OCI-LY3 (cell line): ENCODE results near the gene KCNE4.

ENCODE experiments used
- EZH2phosphoT487 ChIP-seq: fragments of 200-600 bp; shearing (Covaris generic); IDR thresholded peaks from 2 replicates; pipeline ENCODE4 v1.6.1; 2018; ENCODE audit warnings: antibody characterized with exemption, mixed run types, low read depth
- TF ChIP-seq, protein P1 (sequence below): fragments of 200-600, 300-600 bp; sonication (generic); IDR thresholded peaks from 2 replicates; pipeline ENCODE4 v1.5.1; 2014; ENCODE audit warnings: antibody characterized with exemption, low read length, low read depth

DNA sequence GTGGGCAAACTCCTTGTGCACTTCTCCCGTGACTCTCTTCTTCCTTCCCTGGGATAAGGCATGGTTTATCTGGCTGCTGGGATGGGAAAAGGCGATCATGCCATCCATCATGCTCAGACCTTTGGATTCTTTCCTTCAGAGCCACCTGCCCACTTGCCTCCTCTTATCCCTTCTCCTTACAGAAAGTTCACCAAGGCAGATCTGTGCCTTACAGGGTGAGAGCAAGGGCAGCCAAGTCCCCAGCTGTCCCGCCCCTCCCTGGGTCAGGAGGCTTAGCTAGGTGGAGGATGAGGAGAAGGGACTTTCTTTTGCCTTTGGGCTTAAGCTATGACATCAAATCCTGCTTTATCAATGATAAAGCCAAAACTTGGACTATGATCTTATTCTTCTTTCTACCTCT lies 47.6 kb downstream of the KCNE4 start:
- TF ChIP-seq, protein P1, sequence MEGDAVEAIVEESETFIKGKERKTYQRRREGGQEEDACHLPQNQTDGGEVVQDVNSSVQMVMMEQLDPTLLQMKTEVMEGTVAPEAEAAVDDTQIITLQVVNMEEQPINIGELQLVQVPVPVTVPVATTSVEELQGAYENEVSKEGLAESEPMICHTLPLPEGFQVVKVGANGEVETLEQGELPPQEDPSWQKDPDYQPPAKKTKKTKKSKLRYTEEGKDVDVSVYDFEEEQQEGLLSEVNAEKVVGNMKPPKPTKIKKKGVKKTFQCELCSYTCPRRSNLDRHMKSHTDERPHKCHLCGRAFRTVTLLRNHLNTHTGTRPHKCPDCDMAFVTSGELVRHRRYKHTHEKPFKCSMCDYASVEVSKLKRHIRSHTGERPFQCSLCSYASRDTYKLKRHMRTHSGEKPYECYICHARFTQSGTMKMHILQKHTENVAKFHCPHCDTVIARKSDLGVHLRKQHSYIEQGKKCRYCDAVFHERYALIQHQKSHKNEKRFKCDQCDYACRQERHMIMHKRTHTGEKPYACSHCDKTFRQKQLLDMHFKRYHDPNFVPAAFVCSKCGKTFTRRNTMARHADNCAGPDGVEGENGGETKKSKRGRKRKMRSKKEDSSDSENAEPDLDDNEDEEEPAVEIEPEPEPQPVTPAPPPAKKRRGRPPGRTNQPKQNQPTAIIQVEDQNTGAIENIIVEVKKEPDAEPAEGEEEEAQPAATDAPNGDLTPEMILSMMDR: no peak
- no peak for TF ChIP-seq EZH2phosphoT487
